Measurements from ENCODE around the gene NFKBIA.

DNA sequence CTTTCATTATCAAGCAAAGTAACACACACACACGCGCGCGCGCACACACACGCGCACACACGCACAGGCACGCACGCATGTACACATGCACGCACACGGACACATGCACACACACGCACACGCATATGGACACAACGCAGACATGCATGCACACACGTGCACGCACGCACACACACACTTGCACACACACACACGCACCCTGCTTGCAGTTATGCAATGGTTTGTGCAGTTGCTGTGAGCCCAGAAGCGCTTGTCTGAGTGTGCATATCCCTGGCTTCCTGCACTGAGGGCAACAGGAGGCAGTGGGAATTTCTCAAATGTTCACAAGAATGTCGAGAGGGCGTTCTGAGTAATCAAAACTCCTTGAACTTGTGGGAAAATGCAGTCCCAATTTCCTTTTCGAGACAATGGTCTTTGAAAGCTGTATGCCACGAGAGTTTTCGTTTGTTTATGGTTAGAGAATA, 41.6 kb downstream of the NFKBIA start:
- TF ChIP-seq, protein P1, sequence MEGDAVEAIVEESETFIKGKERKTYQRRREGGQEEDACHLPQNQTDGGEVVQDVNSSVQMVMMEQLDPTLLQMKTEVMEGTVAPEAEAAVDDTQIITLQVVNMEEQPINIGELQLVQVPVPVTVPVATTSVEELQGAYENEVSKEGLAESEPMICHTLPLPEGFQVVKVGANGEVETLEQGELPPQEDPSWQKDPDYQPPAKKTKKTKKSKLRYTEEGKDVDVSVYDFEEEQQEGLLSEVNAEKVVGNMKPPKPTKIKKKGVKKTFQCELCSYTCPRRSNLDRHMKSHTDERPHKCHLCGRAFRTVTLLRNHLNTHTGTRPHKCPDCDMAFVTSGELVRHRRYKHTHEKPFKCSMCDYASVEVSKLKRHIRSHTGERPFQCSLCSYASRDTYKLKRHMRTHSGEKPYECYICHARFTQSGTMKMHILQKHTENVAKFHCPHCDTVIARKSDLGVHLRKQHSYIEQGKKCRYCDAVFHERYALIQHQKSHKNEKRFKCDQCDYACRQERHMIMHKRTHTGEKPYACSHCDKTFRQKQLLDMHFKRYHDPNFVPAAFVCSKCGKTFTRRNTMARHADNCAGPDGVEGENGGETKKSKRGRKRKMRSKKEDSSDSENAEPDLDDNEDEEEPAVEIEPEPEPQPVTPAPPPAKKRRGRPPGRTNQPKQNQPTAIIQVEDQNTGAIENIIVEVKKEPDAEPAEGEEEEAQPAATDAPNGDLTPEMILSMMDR (IDR thresholded peaks at IDR 0.05), result no peak
- TF ChIP-seq POLR2A (IDR thresholded peaks at IDR 0.05), result no peak
- no peak for TF ChIP-seq EP300 (IDR thresholded peaks at IDR 0.05)
